GM12878 (cell line): ENCODE data around the gene SERPINB5. TPM values are rescaled to one million over a fixed set of nuclear protein-coding genes. Genes with fewer than 3 reads are reported as not detected.

ENCODE experiments used
- CREB1 ChIP-seq: IDR thresholded peaks from 2 replicates; pipeline ENCODE4 v1.6.1; 2012; ENCODE audit warnings: low read depth, mild to moderate bottlenecking, inconsistent platforms
- HDGF ChIP-seq: fragments of 450-650 bp; IDR thresholded peaks from 2 replicates; pipeline ENCODE4 v1.6.1; 2016; ENCODE audit warnings: antibody characterized with exemption
- NFYB ChIP-seq: IDR thresholded peaks from 2 replicates; pipeline ENCODE4 v1.6.1; 2011; ENCODE audit warnings: low read depth, mild to moderate bottlenecking, low read length, improper control_type of control experiment, moderate library complexity; ENCODE audit not compliant: insufficient read depth
- PAX5 ChIP-seq: IDR thresholded peaks from 2 replicates; pipeline ENCODE4 v1.6.1; 2011; ENCODE audit warnings: low read depth, low read length, borderline replicate concordance
- POLR2A ChIP-seq: IDR thresholded peaks from 2 replicates; pipeline ENCODE4 v1.6.1; 2011; ENCODE audit warnings: low read depth, mild to moderate bottlenecking, low read length
- RB1 ChIP-seq: fragments of 450-650 bp; formaldehyde crosslinking; IDR thresholded peaks from 2 replicates; pipeline ENCODE4 v1.6.1; 2017; ENCODE audit warnings: mild to moderate bottlenecking, borderline replicate concordance
- SUZ12 ChIP-seq: fragments of 200-600 bp; sonication (generic); IDR thresholded peaks from one replicate; pipeline ENCODE4 v1.6.1; 2018; ENCODE audit warnings: antibody characterized with exemption, mild to moderate bottlenecking; ENCODE audit not compliant: unreplicated experiment
- TCF12 ChIP-seq: IDR thresholded peaks from 2 replicates; pipeline ENCODE4 v1.6.1; 2011; ENCODE audit warnings: low read depth, mild to moderate bottlenecking, low read length
- ZNF274 ChIP-seq: IDR thresholded peaks from one replicate; pipeline ENCODE4 v1.8.0; 2011; ENCODE audit not compliant: insufficient read length, insufficient read depth
- polyA plus RNA-seq, 11 experiments: library from polyadenylated mRNA; depleted of rRNA in 4 of 11; unstranded in 6 of 11; stranded (reverse) in 5 of 11; fragments of >200 nt; fragmentation: Nextera tagmentation in 4 of 11; fragmentation: Illumina TruSeq in 1 of 11; extraction: Ambion mirVana in 4 of 11; extraction: Trizol in 1 of 11; gene quantifications; 1 replicate in 1 of 11; 2 replicates in 10 of 11; pipeline versions ENCODE4 v1.2.1 to v1.2.3, GENCODE V29; 2011 to 2016; ENCODE audit warnings: inconsistent platforms in 2 of 11, missing spikeins in 2 of 11, low read depth in 1 of 11
- total RNA-seq, 4 experiments: library from RNA; depleted of rRNA in 3 of 4; stranded (reverse); fragments of >200 nt in 3 of 4; fragmentation: Illumina TruSeq in 1 of 4; extraction: Trizol in 1 of 4; gene quantifications; 2 replicates each; pipeline versions ENCODE4 v1.2.1 to v1.2.3, GENCODE V29; 2013 to 2021
- TF ChIP-seq, protein P1 (sequence below): fragments of 450-650 bp; IDR thresholded peaks from 2 replicates; pipeline ENCODE4 v1.6.1; 2017; ENCODE audit warnings: mild to moderate bottlenecking, low read depth, inconsistent platforms; ENCODE audit not compliant: poor library complexity, severe bottlenecking
- TF ChIP-seq, protein P2 (sequence below): IDR thresholded peaks from 2 replicates; pipeline ENCODE4 v1.6.1; 2012; ENCODE audit warnings: low read depth, low read length, improper control_type of control experiment
- TF ChIP-seq, protein P3 (sequence below): IDR thresholded peaks from 2 replicates; pipeline ENCODE4 v1.6.1; 2011; ENCODE audit warnings: low read depth, mild to moderate bottlenecking, low read length, moderate library complexity, borderline replicate concordance; ENCODE audit errors: extremely low read depth
- TF ChIP-seq, protein P4 (sequence below): IDR thresholded peaks from 2 replicates; pipeline ENCODE4 v1.6.1; 2011; ENCODE audit warnings: mild to moderate bottlenecking, low read depth, low read length, moderate library complexity; ENCODE audit not compliant: insufficient replicate concordance
- TF ChIP-seq, protein P5 (sequence below): fragments of 450-650 bp; formaldehyde crosslinking; IDR thresholded peaks from 2 replicates; pipeline ENCODE4 v1.4.0; 2022; ENCODE audit warnings: mild to moderate bottlenecking, moderate library complexity

The SERPINB5 gene
- total and polyA plus RNA-seq, 10 of the 15 experiments (the other 5 are each of a cell fraction or from before 2014, with no cell fraction given), result 0.03 to 0.04 TPM; not detected in 8

DNA sequence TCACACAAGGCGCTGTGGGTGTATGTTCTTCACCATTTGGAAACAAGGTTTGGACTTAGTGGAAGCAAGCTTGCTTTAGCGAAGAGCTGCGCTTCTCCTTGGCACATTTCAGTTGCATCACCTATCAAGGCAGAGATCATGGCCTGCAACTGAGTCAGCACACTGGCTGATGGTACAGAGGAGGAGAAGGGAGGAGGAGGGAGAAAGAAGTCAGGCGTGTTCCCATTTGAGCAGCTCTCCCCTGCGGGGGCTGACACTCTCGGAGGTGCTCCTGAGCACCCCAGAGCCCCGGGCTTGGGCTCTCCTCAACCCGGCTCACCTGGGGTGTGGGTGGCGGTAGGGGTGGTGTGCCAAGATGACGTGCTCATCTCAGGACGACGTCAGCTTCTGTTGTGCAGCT, 6.0 kb upstream of the SERPINB5 start (continued):
- TF ChIP-seq, protein P1, sequence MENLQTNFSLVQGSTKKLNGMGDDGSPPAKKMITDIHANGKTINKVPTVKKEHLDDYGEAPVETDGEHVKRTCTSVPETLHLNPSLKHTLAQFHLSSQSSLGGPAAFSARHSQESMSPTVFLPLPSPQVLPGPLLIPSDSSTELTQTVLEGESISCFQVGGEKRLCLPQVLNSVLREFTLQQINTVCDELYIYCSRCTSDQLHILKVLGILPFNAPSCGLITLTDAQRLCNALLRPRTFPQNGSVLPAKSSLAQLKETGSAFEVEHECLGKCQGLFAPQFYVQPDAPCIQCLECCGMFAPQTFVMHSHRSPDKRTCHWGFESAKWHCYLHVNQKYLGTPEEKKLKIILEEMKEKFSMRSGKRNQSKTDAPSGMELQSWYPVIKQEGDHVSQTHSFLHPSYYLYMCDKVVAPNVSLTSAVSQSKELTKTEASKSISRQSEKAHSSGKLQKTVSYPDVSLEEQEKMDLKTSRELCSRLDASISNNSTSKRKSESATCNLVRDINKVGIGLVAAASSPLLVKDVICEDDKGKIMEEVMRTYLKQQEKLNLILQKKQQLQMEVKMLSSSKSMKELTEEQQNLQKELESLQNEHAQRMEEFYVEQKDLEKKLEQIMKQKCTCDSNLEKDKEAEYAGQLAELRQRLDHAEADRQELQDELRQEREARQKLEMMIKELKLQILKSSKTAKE, result no peak
- TF ChIP-seq POLR2A (no peak), NFYB (no peak), SUZ12 (no peak), HDGF (no peak), PAX5 (no peak), RB1 (no peak), CREB1 (no peak), ZNF274 (no peak), TCF12 (no peak)
- TF ChIP-seq, protein P2, sequence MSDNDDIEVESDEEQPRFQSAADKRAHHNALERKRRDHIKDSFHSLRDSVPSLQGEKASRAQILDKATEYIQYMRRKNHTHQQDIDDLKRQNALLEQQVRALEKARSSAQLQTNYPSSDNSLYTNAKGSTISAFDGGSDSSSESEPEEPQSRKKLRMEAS, result no peak
- TF ChIP-seq, protein P3, sequence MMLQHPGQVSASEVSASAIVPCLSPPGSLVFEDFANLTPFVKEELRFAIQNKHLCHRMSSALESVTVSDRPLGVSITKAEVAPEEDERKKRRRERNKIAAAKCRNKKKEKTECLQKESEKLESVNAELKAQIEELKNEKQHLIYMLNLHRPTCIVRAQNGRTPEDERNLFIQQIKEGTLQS, result no peak
- TF ChIP-seq, protein P4, sequence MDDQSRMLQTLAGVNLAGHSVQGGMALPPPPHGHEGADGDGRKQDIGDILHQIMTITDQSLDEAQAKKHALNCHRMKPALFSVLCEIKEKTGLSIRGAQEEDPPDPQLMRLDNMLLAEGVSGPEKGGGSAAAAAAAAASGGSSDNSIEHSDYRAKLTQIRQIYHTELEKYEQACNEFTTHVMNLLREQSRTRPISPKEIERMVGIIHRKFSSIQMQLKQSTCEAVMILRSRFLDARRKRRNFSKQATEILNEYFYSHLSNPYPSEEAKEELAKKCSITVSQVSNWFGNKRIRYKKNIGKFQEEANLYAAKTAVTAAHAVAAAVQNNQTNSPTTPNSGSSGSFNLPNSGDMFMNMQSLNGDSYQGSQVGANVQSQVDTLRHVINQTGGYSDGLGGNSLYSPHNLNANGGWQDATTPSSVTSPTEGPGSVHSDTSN, result no peak
- TF ChIP-seq, protein P5, sequence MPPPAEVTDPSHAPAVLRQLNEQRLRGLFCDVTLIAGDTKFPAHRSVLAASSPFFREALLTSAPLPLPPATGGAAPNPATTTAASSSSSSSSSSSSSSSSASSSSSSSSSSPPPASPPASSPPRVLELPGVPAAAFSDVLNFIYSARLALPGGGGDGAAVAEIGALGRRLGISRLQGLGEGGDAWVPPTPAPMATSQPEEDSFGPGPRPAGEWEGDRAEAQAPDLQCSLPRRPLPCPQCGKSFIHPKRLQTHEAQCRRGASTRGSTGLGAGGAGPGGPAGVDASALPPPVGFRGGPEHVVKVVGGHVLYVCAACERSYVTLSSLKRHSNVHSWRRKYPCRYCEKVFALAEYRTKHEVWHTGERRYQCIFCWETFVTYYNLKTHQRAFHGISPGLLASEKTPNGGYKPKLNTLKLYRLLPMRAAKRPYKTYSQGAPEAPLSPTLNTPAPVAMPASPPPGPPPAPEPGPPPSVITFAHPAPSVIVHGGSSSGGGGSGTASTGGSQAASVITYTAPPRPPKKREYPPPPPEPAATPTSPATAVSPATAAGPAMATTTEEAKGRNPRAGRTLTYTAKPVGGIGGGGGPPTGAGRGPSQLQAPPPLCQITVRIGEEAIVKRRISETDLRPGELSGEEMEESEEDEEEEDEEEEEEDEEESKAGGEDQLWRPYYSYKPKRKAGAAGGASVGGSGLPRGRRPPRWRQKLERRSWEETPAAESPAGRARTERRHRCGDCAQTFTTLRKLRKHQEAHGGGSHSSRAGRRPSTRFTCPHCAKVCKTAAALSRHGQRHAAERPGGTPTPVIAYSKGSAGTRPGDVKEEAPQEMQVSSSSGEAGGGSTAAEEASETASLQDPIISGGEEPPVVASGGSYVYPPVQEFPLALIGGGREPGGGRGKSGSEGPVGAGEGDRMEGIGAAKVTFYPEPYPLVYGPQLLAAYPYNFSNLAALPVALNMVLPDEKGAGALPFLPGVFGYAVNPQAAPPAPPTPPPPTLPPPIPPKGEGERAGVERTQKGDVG (CRISPR knock-in tag), result no peak
